Prostate gland (tissue), 2 donors: Measurements from ENCODE around the gene TRABD.
"Not testable (repeated sequence)": the region's sequence is repeated elsewhere in the genome, so short reads cannot be mapped to it uniquely, and the experiment has no call there.

ENCODE experiments used
- POLR2AphosphoS5 ChIP-seq: sonication (generic); formaldehyde crosslinking; IDR thresholded peaks from one replicate; pipeline ENCODE4 v1.6.1; 2017; ENCODE audit warnings: antibody characterized with exemption
- TF ChIP-seq, protein P1 (sequence below), 4 experiments: fragments of 200-600 bp in 2 of 4; fragments of 450-650 bp in 2 of 4; sonication (generic) in 2 of 4; IDR thresholded peaks; 1 replicate in 3 of 4; 2 replicates in 1 of 4; pipeline ENCODE4 v1.5.1; 2016 to 2019; ENCODE audit warnings: antibody characterized with exemption in 4 of 4, mild to moderate bottlenecking in 2 of 4, moderate library complexity in 2 of 4

DNA sequence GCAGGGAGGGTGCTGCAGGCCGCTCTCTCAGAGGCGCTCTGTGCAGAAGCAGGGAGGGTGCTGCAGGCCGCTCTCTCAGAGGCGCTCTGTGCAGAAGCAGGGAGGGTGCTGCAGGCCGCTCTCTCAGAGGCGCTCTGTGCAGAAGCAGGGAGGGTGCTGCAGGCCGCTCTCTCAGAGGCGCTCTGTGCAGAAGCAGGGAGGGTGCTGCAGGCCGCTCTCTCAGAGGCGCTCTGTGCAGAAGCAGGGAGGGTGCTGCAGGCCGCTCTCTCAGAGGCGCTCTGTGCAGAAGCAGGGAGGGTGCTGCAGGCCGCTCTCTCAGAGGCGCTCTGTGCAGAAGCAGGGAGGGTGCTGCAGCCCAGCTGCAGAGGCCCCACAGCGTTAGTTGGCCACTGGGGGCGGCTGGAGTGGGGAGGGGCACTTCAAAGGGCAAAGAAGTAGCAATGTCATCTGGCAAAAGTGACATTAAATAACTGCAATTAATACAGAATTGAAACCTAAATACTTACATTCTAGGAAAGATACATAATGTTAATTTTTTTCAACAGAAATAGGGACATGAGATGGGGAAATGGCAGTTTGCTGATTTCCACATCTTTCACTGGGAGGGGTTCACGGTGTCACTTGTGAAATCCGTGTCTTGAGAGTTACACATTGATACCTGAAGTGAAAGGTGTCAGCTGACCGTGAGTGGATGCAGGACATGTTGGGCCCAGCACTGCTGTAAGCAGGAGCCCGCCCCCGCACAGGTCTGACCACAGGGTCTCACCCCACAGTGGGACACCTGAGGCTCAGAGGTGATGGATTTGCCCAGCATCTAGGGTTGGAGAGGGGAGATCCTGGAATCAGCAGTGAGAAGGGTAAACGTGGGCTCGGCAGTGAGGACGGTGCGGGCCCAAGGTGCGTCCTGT, 38.2 kb upstream of the TRABD start:
- TF ChIP-seq, protein P1, sequence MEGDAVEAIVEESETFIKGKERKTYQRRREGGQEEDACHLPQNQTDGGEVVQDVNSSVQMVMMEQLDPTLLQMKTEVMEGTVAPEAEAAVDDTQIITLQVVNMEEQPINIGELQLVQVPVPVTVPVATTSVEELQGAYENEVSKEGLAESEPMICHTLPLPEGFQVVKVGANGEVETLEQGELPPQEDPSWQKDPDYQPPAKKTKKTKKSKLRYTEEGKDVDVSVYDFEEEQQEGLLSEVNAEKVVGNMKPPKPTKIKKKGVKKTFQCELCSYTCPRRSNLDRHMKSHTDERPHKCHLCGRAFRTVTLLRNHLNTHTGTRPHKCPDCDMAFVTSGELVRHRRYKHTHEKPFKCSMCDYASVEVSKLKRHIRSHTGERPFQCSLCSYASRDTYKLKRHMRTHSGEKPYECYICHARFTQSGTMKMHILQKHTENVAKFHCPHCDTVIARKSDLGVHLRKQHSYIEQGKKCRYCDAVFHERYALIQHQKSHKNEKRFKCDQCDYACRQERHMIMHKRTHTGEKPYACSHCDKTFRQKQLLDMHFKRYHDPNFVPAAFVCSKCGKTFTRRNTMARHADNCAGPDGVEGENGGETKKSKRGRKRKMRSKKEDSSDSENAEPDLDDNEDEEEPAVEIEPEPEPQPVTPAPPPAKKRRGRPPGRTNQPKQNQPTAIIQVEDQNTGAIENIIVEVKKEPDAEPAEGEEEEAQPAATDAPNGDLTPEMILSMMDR (IDR thresholded peaks at IDR 0.05) = not testable (repeated sequence)
- not testable (repeated sequence) for TF ChIP-seq POLR2AphosphoS5
